ENCODE results near the gene PRKN.

- TF ChIP-seq CTCF (IDR thresholded peaks at IDR 0.05; ENCODE audit: poor library complexity): no peak
- no peak for TF ChIP-seq EZH2 (IDR thresholded peaks at IDR 0.05; ENCODE audit: borderline replicate concordance)
- TF ChIP-seq EZH2phosphoT487 (IDR thresholded peaks at IDR 0.05; ENCODE audit: low read depth, severe bottlenecking, unreplicated experiment): no peak
Measured at GRCh38 chr6:162733489-162733888, 5.9 kb upstream of the PRKN start.
